Osteocyte (in vitro differentiated cells): ENCODE measurements around the gene IGFBP3. TPM values are rescaled to one million over a fixed set of nuclear protein-coding genes. Genes with fewer than 3 reads are reported as not detected.
A peak's percentile ranks its signal among the peaks of the same experiment; 100 is the strongest.
"Not testable (repeated sequence)": the region's sequence is repeated elsewhere in the genome, so short reads cannot be mapped to it uniquely, and the experiment has no call there.

ENCODE experiments used
- DNase-seq: peaks from one replicate; pipeline ENCODE4 v3.0.0; 2021; ENCODE audit warnings: mixed read lengths; ENCODE audit not compliant: unreplicated experiment; ENCODE audit errors: extremely low spot score
- H3K27ac Mint-ChIP-seq: one replicate; pipeline ENCODE4 v1.8.0; 2021; ENCODE audit warnings: mild to moderate bottlenecking, mixed read lengths; ENCODE audit not compliant: unreplicated experiment
- H3K27me3 Mint-ChIP-seq: one replicate; pipeline ENCODE4 v1.8.0; 2021; ENCODE audit warnings: mixed read lengths; ENCODE audit not compliant: unreplicated experiment
- H3K36me3 Mint-ChIP-seq: one replicate; pipeline ENCODE4 v1.8.0; 2021; ENCODE audit warnings: mixed read lengths; ENCODE audit not compliant: unreplicated experiment
- H3K4me1 Mint-ChIP-seq: one replicate; pipeline ENCODE4 v1.8.0; 2021; ENCODE audit warnings: mixed read lengths; ENCODE audit not compliant: unreplicated experiment
- H3K4me3 Mint-ChIP-seq: one replicate; pipeline ENCODE4 v1.8.0; 2021; ENCODE audit warnings: mild to moderate bottlenecking, moderate library complexity, mixed read lengths; ENCODE audit not compliant: unreplicated experiment
- H3K9me3 Mint-ChIP-seq: one replicate; pipeline ENCODE4 v1.8.0; 2021; ENCODE audit warnings: mixed read lengths; ENCODE audit not compliant: unreplicated experiment
- CTCF ChIP-seq: fragments of 200-600 bp; sonication (generic); IDR thresholded peaks from 2 replicates; pipeline ENCODE4 v1.5.0; 2021; ENCODE audit warnings: antibody characterized with exemption, mild to moderate bottlenecking, moderate library complexity
- total RNA-seq: library from RNA; stranded (reverse); gene quantifications from 2 replicates; pipeline ENCODE4 v1.2.1, GENCODE V29; 2021

The IGFBP3 gene
- total RNA-seq, 1 donor from 2014 or later = 321 TPM

- Mint-ChIP-seq H3K4me3 (no peak overlapping the region), H3K9me3 (no peaks in the 10 kb centered on the region), H3K27me3 (no peaks in the 10 kb centered on the region), H3K36me3 (no peaks in the 10 kb centered on the region), H3K27ac (no peak overlapping the region), H3K4me1 (no peaks in the 10 kb centered on the region)
- no peak for TF ChIP-seq CTCF
- DNase-seq = no peak
Observed at GRCh38 chr7:45940939-45941338, 19.9 kb upstream of the IGFBP3 start.

- H3K27ac Mint-ChIP-seq, H3K4me3 Mint-ChIP-seq: not testable (repeated sequence)
Observed at GRCh38 chr7:45940237-45940781, 19.2 kb upstream of the IGFBP3 start.

GRCh38 chr7:45939574-45939973 lies 18.5 kb upstream of the IGFBP3 start:
- TF ChIP-seq CTCF = no peak
- H3K9me3 Mint-ChIP-seq = no peaks in the 10 kb centered on the region
- H3K4me1 Mint-ChIP-seq = no peaks in the 10 kb centered on the region
- DNase-seq = no peak
- no peak overlapping the region for H3K4me3 Mint-ChIP-seq
- no peaks in the 10 kb centered on the region for H3K36me3 Mint-ChIP-seq
- H3K27me3 Mint-ChIP-seq = no peaks in the 10 kb centered on the region
- H3K27ac Mint-ChIP-seq = no peak overlapping the region

More at GRCh38 chr7:45940237-45940781, 19.2 kb upstream of the IGFBP3 start:
- not testable (repeated sequence) for H3K9me3 Mint-ChIP-seq, H3K27me3 Mint-ChIP-seq, H3K4me1 Mint-ChIP-seq, DNase-seq, H3K36me3 Mint-ChIP-seq

GRCh38 chr7:45938626-45939302 lies 17.7 kb upstream of the IGFBP3 start:
- Mint-ChIP-seq H3K36me3 (no peaks in the 10 kb centered on the region), H3K27me3 (no peaks in the 10 kb centered on the region), H3K9me3 (no peaks in the 10 kb centered on the region), H3K4me3 (no peak overlapping the region), H3K27ac (no peak overlapping the region), H3K4me1 (no peaks in the 10 kb centered on the region)
- DNase-seq = no peak
- TF ChIP-seq CTCF = peak; percentile 14

GRCh38 chr7:45937862-45938261 lies 16.8 kb upstream of the IGFBP3 start:
- TF ChIP-seq CTCF = no peak
- Mint-ChIP-seq H3K4me3 (no peak overlapping the region), H3K36me3 (no peaks in the 10 kb centered on the region)

More at GRCh38 chr7:45937862-45938261, 16.8 kb upstream of the IGFBP3 start:
- no peaks in the 10 kb centered on the region for H3K4me1 Mint-ChIP-seq
- H3K27ac Mint-ChIP-seq = no peak overlapping the region
- no peaks in the 10 kb centered on the region for H3K9me3 Mint-ChIP-seq
- DNase-seq = no peak
- H3K27me3 Mint-ChIP-seq = no peaks in the 10 kb centered on the region
